Measurements from ENCODE around the gene ZNF536. TPM values are rescaled to one million over a fixed set of nuclear protein-coding genes. Genes with fewer than 3 reads are reported as not detected.

Gene ZNF536
- total and polyA plus RNA-seq, 2 of the 13 experiments (the other 11 are each of a cell fraction or from before 2014, with no cell fraction given): not detected

- DNase-seq (ENCODE audit: low spot score) (no peak), FAIRE-seq (no peak), ATAC-seq (no peak)
- 13% methylated on average over 6 of the region's 6 CpGs for WGBS (ENCODE audit: low lambda C conversion rate)
- H3K79me2 ChIP-seq (ENCODE audit: insufficient read depth, low read length): no peaks in the 10 kb centered on the region
- peaks cover 0 to 8% of the 10 kb centered on the region in 2 experiments; a peak in 2 of 5 replicates for H3K27me3 ChIP-seq (ENCODE audit: control insufficient read depth in 1 of 2, insufficient read depth in 2 of 2, low read length in 2 of 2)
- no peak overlapping the region for H2AFZ ChIP-seq (ENCODE audit: low read length)
- H3K9ac ChIP-seq (ENCODE audit: insufficient read depth, low read depth, low read length): no peak overlapping the region
- no peaks in the 10 kb centered on the region for H4K20me1 ChIP-seq (ENCODE audit: insufficient read depth, low read length)
- intact Hi-C loops (cut with micrococcal nuclease; ENCODE audit: unreplicated experiment) (no loop called here), in situ Hi-C loops (cut with HindIII; ENCODE audit: extremely low pct_ligation_motif_present, low pct_unique_long_range_greater_than_20kb) (no loop called here)
- no peak overlapping the region for H3K27ac ChIP-seq (ENCODE audit: extremely low read length, insufficient read depth, low read length)
- H3K4me2 ChIP-seq (ENCODE audit: low read depth, low read length): no peak overlapping the region
- no peaks in the 10 kb centered on the region for H3K9me3 ChIP-seq (ENCODE audit: low read length)
- H3K4me1 ChIP-seq (ENCODE audit: insufficient read depth, low read length): no peaks in the 10 kb centered on the region
- no peak overlapping the region for H3K4me3 ChIP-seq (replicated peaks in 1 of 3; ENCODE audit: insufficient read depth in 1 of 3, low read depth in 2 of 3, low read length in 3 of 3)
- ChIA-PET POLR2A (no interaction called here), CTCF (ENCODE audit: low intra/inter-chr PET ratio, low total read pairs) (no interaction called here)
- TF ChIP-seq ZNF552 (CRISPR knock-in tag; IDR thresholded peaks at IDR 0.05; ENCODE audit: borderline replicate concordance): no peak
- no TSS peak for BruUV-seq (replicated peaks)
- H3K36me3 ChIP-seq (replicated peaks in 1 of 2; ENCODE audit: control insufficient read depth in 1 of 2, insufficient read depth in 2 of 2, low read length in 2 of 2): no peaks in the 10 kb centered on the region
Observed at GRCh38 chr19:30513082-30513411, 140.9 kb downstream of the ZNF536 start.

- in situ Hi-C loops (cut with HindIII; ENCODE audit: extremely low pct_ligation_motif_present, low pct_unique_long_range_greater_than_20kb): no loop called here
- no peaks in the 10 kb centered on the region for H3K4me1 ChIP-seq (ENCODE audit: insufficient read depth, low read length)
- ChIA-PET POLR2A (no interaction called here), CTCF (ENCODE audit: low intra/inter-chr PET ratio, low total read pairs) (no interaction called here)
- ATAC-seq (no peak), DNase-seq (ENCODE audit: low spot score) (no peak), FAIRE-seq (no peak)
- no peak overlapping the region for H3K4me3 ChIP-seq (replicated peaks in 1 of 3; ENCODE audit: insufficient read depth in 1 of 3, low read depth in 2 of 3, low read length in 3 of 3)
- no peaks in the 10 kb centered on the region for H3K79me2 ChIP-seq (ENCODE audit: insufficient read depth, low read length)
- WGBS (ENCODE audit: low lambda C conversion rate): 20% methylated on average over 6 of the region's 6 CpGs
- no peak overlapping the region for H2AFZ ChIP-seq (ENCODE audit: low read length)
- H3K27ac ChIP-seq (ENCODE audit: extremely low read length, insufficient read depth, low read length): no peak overlapping the region
- peaks cover 0 to 8% of the 10 kb centered on the region in 2 experiments; a peak in 1 of 5 replicates for H3K27me3 ChIP-seq (ENCODE audit: control insufficient read depth in 1 of 2, insufficient read depth in 2 of 2, low read length in 2 of 2)
- no peaks in the 10 kb centered on the region for H3K36me3 ChIP-seq (replicated peaks in 1 of 2; ENCODE audit: control insufficient read depth in 1 of 2, insufficient read depth in 2 of 2, low read length in 2 of 2)
- intact Hi-C loops (cut with micrococcal nuclease; ENCODE audit: unreplicated experiment): no loop called here
- H3K9me3 ChIP-seq (ENCODE audit: low read length): no peaks in the 10 kb centered on the region
- H3K4me2 ChIP-seq (ENCODE audit: low read depth, low read length): no peak overlapping the region
- no peak overlapping the region for H3K9ac ChIP-seq (ENCODE audit: insufficient read depth, low read depth, low read length)
- H4K20me1 ChIP-seq (ENCODE audit: insufficient read depth, low read length): no peaks in the 10 kb centered on the region
- no TSS peak for BruUV-seq (replicated peaks)
- TF ChIP-seq CHD4 (IDR thresholded peaks at IDR 0.05; ENCODE audit: borderline replicate concordance, low read length) (no peak), ZNF17 (CRISPR knock-in tag; IDR thresholded peaks at IDR 0.05) (no peak), NFKBIZ (CRISPR knock-in tag; IDR thresholded peaks at IDR 0.05) (no peak), RFX3 (CRISPR knock-in tag; IDR thresholded peaks at IDR 0.05) (no peak), NFATC3 (CRISPR knock-in tag; IDR thresholded peaks at IDR 0.05) (no peak), TARDBP (CRISPR knock-in tag; IDR thresholded peaks at IDR 0.05) (no peak), ZNF142 (CRISPR knock-in tag; IDR thresholded peaks at IDR 0.05) (no peak), PRMT3 (CRISPR knock-in tag; IDR thresholded peaks at IDR 0.05; ENCODE audit: borderline replicate concordance, low read depth) (no peak), CC2D1A (CRISPR knock-in tag; IDR thresholded peaks at IDR 0.05) (no peak), ZNF614 (CRISPR knock-in tag; IDR thresholded peaks at IDR 0.05; ENCODE audit: borderline replicate concordance) (no peak), ZNF263 (CRISPR knock-in tag; IDR thresholded peaks at IDR 0.05) (no peak), ETS1 (CRISPR knock-in tag; IDR thresholded peaks at IDR 0.05) (no peak), ZNF431 (CRISPR knock-in tag; IDR thresholded peaks at IDR 0.05; ENCODE audit: borderline replicate concordance, low read depth) (no peak)
Observed at GRCh38 chr19:30516111-30516510, 143.9 kb downstream of the ZNF536 start.
